OCI-M1 (cell line): ENCODE results near the gene DPP6.
"Not testable (repeated sequence)": the region's sequence is repeated elsewhere in the genome, so short reads cannot be mapped to it uniquely, and the experiment has no call there.

Source experiments
- DNase-seq: peaks from one replicate; lab custom pipeline; 2025; lab: John Stamatoyannopoulos, UW

The DPP6 gene

DNA sequence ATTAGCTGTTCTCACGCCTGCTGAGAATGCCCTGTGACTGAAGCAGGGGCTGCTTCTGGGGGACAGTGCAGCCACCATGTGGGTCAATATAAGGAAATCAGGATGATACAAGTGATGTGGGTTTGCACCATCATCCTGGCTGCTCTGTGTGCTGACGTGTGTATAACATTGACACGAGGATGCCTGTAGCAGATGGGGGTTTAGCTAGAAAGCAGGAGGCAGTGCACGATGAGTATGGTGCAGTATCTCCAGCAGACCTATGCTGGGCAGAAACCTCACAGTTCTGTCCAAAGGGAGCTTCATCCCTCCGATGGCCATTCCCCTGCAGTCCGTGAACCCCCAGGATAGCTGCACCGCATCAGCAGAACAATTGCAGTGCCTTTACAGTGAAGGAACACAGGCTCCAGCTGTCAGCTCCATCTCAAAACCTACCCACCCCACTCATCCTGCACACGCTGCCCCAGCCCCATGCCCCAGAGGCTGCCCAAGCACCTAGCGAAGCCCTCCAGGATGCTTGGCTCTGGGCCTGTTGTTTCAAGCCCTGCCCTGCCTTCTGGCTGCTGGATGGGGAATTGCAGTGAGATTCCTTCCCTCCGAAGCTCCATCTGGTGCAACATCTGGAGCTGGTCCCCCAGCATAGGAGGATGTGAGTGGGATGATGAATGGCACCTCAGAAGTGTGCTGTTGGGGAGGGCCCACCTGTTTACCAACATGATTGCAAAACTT is 96.8 kb downstream of the DPP6 start:
- not testable (repeated sequence) for DNase-seq

DNA sequence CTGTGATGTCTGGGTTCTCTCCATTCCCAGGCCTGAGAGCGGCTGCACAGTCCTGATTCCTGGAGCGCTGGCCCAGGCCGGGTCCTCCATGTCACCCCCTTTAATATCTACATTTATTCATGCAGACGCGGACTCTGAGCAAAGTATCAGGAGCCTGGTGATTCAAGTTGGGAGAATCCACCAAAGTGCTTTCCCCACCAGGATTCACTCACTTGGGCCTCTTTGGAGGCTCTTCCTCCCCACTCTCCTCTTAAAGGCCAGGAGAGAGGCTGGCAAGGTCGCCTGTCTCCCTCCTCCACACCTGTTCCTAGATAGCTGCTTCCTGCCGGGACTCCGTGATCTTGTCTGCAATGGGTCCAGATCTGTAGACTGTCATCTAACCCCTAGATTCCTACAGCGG is 98.5 kb downstream of the DPP6 start:
- not testable (repeated sequence) for DNase-seq

DNA sequence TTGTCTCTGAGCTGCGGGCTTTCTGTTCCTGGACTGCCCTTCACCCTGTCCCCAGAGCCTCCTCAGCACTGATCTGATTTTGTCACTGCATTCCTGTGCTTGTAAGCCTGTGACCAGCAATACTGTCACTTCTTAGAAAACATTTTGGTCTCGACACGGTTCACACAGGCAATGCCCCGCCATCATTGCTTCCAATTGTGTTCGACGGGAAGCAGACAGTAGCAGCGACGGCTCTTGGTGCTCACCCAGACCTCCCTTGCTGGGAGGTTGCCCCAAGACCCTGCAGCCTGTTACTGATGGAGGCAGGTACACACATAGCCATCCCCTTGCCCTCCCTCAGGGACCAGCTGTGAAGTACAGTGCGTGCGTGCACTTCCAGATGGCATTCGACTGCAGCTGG is 99.1 kb downstream of the DPP6 start:
- DNase-seq = not testable (repeated sequence)

DNA sequence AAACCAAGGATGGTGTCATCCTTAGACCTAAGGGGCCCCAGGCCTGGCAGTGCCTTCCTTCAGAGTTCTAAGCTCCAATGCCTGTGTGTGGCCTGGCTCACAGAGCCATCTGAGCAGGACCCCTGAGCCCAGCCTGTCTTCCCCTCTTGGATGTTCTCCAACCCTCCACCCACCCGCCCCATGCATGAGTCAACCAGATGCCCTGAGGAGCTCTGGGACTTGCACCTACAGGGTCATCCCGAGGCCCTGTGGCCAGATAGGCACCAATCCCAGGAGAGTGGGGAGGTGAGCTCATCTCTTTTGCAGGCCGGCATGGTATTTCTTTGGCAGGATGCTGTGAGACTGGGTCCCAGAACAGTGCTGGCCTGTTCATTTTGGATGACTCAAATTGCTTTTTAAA is 103.7 kb downstream of the DPP6 start:
- DNase-seq = not testable (repeated sequence)

DNA sequence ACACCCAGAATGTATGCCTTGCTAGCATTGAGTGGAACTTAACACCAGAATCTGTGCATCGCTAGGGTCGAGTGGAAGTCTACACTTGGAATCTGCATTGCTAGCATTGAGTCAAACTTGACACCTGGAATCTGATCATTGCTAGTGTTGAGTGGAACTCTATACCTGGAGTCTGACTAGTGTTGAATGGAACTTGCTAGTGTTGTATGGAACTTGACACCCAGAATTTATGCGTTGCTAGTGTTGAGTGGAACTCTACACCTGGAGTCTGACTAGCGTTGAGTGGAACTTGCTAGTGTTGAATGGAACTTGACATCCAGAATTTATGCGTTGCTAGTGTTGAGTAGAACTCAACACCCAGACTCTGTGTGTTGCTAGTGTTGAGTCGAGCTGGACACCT is 110.7 kb downstream of the DPP6 start:
- not testable (repeated sequence) for DNase-seq

DNA sequence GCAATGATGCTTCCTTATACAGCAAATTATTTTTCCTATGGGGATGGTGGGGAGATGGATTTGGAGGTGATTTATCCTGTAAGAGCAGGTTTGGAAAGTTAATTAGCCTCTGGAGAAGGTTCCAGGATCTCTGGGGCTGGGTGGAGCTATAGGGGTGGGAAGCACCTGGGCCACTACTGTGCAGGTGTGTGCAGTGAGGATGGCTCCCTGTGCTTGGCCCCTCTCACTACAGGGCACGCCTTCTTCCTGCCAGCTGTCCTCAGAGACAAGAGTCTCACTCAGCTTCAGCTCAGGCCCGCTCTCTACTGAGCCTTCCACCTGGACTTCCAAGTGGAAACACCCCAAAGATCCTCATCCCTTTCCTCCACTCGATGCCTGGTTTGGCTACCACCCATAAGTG is 111.4 kb downstream of the DPP6 start:
- DNase-seq = not testable (repeated sequence)

DNA sequence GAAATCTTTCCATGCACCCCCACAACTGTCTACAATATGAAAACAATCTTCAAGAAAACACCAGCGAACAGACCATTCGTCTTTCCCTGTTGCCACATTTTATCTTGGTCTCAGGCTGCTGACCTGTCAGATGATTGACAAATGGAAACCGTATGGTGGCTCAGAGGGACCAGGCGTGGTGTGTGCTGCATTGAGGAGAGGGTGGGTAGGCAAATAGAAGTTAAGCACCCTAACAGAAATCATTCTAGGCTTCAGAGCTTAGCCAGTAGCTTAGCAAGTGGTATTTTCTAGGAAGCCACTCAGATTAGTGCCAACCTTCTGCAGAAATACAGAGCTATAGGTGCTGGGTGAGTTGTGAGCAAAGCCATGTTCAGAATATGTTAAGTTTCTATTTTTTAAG is 114.9 kb downstream of the DPP6 start:
- DNase-seq = no peak

DNA sequence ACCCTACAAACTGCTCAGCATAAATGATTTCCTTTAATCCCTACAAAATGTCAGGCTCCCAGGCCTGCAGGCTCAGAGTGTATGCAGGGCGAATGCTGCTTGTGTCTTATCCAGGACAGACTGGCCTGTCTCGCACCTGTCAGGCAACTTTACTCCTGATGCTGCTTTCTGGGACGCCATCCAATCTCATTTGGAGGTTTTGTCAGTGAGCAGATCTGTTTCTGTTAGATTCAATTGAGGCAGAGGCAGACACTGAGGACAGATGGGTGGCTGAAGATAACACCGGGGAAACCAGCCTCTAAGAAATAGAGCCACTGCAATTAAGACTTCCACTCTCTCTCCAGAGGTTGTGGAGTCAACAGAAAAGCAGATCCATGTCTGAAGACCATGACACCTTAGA is 115.6 kb downstream of the DPP6 start:
- DNase-seq = no peak

DNA sequence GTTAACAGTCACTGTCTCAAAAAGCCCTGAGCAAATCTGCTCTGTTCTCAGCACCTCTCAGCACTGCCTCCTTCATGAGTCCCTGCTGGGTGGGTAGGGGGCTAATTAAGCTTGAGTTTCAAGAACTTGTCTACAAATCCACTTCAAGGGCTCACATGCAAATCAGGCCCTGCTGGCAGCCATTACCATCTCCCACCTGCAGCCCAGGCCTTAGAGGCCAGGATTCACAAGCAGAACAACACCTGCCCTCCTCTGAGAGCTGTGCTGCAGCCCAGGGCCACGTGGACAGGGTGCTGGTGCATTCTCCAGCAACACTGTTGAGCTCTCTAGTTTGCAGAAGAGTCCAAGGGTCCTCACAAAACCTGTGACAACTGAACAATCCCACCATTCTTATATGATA is 119.2 kb downstream of the DPP6 start:
- DNase-seq = no peak

DNA sequence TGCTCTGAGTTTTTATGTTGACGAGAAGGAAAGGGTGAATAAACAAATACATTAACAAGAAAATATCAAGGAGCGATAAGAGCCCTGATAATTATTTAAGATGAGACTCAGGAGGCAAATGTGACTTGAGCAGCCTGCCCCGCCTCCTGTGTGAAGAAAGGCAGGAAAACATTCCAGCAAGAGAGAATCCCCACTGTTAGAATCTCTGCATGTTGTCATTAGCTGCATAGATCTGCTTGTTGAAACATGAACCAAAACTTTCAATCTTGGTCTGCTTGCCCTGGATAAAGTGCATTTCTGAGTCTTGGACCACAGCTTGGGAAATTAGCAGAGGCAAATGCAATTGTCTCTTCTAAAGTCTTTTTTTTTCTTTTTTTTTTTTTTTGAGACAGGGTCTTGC is 120.0 kb downstream of the DPP6 start:
- no peak for DNase-seq

DNA sequence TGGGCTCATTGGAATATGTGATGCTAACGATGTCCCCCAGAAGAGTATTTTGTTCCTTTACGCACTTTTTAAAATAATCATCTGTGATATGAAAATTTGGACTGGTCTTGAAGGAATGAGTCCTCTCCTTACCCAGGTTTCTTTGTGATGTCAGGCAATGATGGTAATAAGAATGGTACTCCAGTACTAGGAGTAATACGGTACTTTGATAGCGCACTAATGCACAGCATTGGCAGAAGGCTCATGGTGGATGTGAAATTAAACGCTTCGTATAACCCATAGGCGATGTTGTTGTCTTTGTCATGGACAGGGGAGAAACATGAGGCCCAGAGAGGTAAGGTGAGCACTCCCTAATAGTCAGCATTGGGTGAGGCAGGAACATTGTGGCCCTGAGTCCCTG is 125.4 kb downstream of the DPP6 start:
- DNase-seq = no peak

DNA sequence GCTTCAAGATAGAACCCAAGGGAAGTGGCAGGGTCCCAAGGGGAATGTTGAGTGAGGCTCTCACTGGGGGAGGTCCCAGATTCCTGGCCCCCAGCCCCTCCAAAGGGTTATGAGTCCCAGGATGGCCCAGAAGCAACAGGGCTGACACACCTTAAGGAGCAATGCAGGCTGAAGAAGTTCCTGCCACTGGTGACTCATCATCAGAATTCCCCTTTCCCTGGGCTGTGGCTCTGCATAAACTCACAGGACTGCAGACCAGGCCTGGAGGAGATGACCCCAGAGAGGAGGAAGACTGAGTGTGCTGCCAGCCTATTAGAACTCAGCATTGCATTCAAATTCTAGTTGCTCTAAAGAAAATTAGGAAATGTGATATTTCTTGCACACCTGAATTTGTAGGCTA is 126.7 kb downstream of the DPP6 start:
- no peak for DNase-seq

DNA sequence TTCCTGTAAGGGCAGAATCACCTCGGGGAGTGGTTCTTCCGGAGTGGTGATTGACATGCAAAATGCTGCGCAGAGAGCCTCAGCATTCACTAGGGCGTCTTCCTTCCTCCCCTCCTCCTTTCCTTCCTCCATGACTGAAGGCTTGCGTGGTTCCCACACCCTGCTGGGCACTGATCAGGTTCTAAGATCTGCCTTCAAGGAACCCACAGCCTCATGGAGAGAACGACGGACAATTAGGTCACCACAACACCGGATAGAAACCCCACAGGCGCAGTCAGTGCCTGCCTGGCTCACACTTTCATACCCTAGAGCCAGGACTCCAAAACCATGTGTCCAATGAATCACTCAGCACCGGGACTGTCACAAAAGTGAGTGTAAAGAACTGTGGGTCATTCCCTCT is 131.3 kb downstream of the DPP6 start:
- DNase-seq = no peak

DNA sequence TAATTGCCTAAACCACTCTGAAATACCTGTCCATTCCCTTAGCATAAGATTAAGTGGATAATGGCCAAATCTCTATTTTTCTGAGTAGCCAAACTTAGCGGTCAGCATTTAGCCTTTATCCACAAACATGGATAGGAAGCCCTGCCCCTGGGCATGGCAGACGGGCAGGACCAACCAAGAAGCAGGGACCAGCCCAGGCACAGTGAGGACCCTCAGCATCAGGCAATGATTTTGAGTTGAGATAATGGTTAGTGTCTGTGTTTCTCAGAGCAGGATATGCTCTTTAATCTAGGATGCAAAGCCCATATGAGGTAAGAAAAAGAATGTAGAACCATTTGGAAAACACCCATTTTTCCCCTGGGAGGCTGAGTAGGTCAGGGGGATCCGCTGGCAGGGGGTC is 131.7 kb downstream of the DPP6 start:
- DNase-seq = no peak

DNA sequence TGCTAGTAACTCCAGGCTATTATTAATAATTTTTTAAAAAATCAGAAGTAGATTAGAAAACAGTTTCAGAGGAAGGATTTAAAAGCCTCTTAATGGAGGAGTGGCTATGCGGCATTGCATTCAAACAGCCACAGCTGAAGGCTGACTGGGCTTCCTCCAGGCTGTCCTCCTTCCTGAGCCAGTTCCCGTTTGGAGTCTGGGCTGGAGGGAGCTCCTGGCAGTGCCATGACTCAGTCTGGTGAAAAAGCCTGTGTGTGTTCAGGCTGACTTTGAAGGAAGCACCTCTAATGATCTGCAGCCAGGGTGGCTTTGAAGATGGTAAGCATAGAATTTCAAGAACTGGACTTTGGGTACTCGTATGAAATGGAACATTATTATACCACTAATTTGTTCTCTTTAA is 134.6 kb downstream of the DPP6 start:
- DNase-seq = no peak

DNA sequence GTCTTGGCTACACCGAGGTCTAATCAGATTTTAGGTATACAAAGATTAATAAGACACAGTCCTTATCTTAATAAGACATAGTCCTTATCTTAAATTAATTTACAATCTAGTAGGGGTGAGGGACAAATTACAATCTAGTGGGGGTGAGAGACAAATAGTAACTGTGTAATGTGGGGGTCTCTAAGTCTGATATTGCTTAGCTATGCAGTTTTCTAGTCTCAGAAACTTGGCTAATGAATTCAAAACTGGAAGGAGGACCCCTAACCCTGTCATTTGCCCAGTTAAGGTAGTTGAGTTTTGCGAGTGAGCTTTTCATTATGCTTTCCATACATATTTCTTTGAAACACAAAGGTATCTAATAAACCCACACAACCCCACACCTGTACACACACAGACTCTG is 136.1 kb downstream of the DPP6 start:
- no peak for DNase-seq

DNA sequence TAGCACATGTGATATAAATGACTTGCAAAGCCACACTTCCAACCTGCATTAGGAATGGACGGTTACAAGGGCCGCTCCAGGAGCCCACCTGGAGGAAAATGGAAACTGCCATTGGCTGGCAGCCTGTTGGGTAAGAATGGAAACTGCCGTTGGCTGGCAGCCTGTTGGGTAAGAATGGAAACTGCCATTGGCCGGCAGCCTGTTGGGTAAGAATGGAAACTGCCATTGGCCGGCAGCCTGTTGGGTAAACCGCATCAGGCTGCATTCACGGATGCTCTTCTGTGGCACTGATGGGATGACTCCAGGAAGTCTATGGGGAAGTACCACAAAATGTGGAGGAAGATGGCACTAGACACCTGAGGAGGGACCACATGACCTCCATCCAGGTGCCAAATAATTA is 143.1 kb downstream of the DPP6 start:
- no peak for DNase-seq

DNA sequence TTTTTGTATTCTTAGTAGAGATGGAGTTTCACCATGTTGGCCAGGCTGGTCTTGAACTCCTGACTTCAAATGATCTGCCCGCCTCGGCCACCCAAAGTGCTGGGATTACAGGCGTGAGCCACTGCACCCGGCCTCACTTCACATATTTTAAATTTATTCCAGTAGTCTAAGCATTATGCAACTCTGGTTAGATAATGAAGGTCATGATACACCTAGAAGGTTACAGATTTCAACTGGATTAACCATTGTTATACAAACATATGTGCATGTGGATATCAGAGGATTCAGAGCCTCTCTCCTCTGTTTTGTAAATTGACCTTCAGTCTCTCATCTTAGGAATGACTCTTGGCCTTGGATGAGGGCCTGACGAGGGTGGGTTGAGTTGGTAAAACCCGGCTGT is 146.3 kb downstream of the DPP6 start:
- DNase-seq = no peak

DNA sequence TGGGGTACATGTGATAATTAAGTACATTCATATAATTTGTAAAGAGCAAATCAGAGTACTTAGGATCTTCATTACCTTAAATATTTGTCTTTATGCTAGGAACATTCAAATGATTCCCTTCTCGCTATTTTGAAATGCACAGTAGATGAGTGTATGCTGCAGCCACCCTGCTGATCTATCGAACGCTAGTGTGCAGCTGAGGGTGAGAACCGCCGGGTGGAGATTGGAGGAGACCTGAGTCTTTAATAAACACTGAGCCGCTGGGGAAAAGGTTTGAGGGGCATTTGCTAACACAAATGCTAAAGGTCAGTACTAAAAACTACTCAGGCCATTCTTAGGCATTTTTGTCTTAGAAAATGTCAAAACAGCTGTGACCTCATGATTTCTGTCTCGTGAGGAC is 148.0 kb downstream of the DPP6 start:
- no peak for DNase-seq

DNA sequence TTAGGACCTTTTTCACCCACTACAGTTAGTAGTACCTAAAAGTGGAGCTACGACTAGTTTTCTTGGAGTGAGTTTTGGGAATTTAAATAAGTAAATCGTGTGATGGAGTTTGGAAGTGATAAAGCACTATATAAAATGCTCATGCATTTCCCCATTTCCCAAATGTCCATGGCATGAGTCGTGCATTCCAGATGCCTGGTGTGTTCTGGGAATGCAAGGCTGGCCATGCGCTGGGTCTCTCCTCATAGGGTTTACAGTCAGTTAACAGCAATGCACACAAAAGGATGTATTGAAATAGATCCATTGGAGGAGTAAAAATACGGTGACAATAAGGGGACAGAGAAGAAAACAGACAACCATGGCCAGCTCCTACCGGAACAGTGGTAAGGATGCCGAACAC is 149.8 kb downstream of the DPP6 start:
- no peak for DNase-seq

DNA sequence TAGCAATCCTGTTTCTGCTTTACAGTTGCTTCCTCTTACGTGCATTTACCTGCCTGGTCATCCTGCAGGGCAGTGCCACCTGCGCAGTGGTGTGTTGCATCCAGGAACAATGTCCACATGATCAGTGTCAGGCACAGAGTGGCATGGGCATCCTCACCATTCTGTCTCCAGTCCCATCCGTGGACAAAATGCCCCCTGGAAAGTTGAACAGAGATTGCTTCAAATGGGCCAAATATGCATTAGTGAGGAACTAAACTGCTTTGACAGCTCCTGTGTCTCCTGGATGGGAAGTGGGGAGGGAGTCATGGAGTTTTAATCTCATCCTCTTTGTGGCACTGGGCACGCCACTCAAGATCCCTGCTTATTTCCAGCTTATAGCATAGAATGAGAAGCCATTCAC is 151.8 kb downstream of the DPP6 start:
- no peak for DNase-seq

DNA sequence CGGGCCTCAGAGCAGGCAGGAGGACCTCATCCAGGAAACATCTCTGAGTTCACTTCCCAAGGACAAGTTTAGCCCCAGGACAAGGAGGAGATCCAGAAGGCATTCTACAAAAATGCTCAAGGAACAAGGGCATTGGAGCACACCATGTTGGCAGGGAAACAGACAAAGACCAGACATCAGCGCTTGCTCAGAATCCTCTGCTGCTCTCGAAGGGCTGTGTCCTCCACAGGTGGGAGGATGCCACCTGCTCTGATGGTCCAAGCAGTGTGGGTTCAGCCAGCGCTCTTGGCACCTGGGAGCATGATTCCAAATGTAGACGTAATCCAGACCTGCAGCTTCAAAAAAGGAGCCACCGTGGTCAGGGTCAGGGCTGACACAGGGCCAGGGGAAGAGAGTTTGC is 160.7 kb downstream of the DPP6 start:
- no peak for DNase-seq

DNA sequence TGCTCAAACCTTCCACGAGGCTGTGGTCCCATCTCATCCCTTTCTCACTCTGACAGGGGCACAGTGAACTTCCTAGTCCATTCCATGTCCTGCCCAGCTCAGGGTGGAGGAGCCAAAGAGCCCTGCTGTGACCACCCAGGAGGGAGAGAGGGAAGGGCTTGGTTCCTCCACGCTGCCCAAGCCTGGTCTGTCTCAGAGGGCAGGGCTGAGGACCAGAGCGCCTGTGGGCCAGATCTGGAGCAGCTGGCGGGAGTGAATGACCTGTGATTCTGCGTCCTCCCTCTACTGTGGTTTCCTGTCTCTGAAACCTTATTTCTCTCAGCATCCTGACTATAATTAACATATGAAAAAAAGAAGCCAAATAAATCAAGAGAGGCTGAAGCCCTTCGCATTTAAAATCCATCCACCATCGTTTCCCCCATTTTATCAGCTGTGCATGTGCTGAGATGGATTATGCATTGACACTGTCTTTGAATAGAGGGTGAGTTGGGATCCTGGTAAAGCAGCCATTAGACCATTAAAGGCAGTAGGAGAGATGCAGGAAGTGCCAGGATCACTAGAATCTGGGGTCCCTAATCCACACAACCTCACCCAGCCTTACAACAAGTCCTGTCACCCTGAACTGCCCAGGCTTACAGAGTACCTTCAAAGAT is 165.6 kb downstream of the DPP6 start:
- DNase-seq = no peak

DNA sequence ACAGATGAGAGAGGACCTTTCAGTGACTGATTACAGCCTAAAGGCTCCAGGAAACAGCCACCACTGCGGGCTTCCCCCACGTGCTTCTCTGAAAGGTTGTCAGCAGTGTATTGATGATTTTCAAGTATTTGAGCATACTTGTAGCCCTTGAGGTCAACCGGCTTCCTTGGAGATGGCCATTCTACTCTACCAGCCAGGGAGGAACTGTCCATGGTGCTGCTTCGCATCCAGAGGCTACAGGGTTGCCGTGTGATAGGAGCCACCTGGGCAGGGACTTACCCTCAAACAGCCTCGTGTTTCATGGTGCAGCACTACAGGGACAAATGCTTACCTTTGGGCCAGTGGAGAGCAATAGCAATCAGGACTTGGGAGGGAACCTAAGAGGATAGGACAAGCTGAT is 179.5 kb downstream of the DPP6 start:
- DNase-seq = peak; percentile 0
